SU-DHL-6 (cell line): ENCODE measurements around the gene RGL1.

Experiments used
- CTCF ChIP-seq: fragments of 200-600 bp; sonication (generic); IDR thresholded peaks from one replicate; pipeline ENCODE4 v1.5.1; 2017; ENCODE audit warnings: antibody characterized with exemption, mild to moderate bottlenecking, low read length, moderate library complexity; ENCODE audit not compliant: insufficient read depth, poor library complexity, severe bottlenecking
- EZH2phosphoT487 ChIP-seq: fragments of 200-600 bp; sonication (generic), shearing (Covaris generic); conservative IDR thresholded peaks from 2 replicates; pipeline ENCODE4 v1.6.1; 2018; ENCODE audit warnings: mild to moderate bottlenecking, antibody characterized with exemption, low read length, moderate library complexity, mixed read lengths

GRCh38 chr1:183760661-183761060 is 44.3 kb upstream of the RGL1 start:
- TF ChIP-seq CTCF (no peak), EZH2phosphoT487 (no peak)
